ENCODE measurements around the gene LCN1.
"Not testable (repeated sequence)": the region's sequence is repeated elsewhere in the genome, so short reads cannot be mapped to it uniquely, and the experiment has no call there.

The LCN1 gene

DNA sequence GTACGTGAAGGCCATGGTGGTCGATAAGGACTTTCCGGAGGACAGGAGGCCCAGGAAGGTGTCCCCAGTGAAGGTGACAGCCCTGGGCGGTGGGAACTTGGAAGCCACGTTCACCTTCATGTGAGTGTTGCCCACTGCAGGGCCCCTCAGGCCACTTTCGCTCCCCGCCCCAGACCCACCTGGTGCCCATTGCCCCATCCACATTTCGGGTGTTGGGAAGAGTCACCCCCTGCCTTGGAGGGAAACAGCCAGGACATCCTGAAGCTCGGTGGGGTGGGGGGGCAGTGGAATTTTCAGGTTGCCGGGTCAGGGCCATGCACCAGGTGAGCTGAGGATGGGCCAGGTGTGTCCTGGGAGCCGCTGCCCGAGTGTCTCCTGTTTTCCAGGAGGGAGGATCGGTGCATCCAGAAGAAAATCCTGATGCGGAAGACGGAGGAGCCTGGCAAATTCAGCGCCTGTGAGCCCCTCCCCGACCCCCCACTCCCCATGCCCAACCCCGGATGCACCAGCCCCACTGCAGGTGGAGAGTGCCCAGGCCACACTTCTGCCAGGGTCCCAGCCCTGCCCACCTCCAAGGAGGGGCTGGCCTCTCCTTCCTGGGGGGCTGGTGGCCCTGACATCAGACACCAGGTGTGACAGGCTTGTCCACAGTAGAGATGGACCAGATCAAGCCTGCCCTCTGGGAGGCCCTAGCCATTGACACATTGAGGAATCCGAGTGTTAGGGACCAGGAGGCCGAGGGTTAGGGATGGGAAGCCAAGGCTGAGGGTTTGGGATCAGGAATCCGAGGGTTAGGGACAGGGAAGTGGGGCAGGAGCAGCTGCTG lies 25.8 kb downstream of the LCN1 start:
- DNase-seq (ENCODE audit: low spot score), result not testable (repeated sequence)

DNA sequence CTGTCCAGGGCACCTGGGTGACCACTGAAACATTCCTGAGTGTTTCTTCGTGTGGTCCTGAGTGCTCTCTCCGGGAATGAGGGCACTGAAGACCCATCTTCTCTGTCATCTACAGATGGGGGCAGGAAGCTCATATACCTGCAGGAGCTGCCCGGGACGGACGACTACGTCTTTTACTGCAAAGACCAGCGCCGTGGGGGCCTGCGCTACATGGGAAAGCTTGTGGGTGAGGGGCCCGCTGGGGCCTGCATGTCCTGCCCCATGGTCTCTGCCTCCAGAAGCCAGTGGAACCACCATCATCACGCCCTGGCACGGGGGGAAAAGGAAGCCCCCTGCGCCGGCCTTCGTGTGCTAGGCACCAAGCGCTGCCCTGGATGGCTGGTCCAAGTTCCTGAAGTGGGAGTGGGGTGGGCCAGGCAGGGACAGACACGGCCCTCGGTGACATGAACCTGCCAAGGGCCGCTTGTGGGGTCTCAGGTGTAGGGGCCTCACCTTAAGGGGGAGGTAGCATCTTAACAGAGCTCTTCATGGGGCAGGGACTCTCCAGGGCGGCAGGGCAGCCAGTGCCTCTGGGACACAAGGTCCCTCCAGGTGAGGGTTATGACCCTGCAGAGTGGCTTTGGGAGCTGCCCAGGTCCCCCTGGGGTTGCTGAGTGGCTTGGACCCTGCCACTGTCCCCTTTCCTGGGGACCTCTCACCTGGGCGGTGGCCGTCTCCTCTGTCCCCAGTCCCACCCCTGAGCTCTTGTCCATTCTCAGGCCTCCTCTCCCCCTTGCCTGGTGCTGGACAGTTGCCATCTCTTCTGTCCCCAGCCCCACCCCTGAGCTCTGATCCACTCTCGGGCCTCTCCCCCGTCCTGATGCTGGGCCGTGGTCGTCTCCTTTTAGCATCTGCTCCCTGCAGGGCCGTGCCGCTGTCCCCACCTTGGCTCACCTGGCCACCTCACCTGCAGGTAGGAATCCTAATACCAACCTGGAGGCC lies 26.8 kb downstream of the LCN1 start:
- no peak for DNase-seq (ENCODE audit: low spot score)

DNA sequence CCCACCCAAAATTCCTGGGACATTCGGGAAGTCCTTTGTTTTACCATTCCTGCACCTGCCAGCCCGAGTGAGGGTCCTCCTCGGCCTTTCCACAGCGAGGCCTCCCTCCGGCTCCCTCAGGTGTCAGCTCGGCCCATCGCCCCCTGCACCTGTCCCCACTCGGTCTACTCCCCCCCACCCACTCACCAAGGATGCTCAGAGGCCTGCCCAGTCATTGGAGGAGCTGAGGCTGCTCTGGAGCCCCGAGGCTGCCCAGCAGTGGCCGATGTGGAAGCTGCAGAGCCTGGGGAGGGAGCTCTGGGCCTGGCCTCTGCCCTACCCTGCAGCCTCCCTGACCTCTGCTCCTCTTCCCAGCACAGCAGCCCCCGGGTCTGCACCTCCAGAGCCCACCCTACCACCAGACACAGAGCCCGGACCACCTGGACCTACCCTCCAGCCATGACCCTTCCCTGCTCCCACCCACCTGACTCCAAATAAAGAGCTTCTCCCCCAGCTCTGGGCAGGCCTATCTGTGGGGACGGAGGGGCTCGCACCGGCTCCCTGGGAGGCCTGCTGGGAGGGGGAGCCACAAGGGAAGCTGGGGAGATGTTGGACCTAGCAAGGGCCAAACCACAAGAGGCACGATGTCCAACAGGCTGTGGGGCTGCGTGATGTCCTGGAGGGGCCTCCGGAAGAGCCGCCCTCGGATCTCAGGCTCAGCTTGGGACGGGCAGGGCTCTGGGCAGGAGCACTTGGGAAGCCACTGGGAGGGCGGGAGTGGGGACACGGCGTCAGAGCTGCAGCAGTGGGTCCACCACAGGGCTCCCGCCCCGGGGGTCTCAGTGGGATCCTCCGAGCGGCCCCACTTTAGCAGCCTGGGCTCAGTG lies 28.5 kb downstream of the LCN1 start:
- DNase-seq (ENCODE audit: low spot score), result not testable (repeated sequence)

DNA sequence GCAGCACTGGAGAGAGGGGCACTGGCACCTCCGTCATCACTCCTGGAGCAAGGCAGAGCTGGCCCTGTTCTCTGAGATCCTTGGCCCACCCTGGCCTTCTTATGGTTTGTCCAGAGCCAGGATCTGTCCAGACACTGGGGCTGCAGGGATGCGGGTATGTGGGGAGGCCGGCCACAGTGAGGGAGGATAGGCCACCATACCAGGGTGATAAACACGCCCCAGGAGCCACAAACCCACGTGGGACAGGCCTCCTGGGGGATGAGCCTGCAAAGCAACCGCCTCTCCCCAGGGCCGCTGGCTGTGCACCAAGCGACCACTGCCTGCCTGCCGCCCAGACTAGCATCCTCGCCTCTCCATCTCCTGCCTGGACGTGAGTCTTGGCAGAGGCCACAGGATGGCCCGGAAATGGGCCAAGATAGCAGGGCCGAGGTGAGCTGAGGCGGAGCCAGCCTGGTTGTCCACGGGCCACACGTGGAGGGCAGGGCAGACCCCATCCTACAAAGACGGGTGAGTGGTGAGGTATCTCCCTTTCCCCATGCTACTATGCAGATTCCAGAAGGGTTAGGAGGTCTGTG lies 29.2 kb downstream of the LCN1 start:
- no peak for DNase-seq (ENCODE audit: low spot score)

DNA sequence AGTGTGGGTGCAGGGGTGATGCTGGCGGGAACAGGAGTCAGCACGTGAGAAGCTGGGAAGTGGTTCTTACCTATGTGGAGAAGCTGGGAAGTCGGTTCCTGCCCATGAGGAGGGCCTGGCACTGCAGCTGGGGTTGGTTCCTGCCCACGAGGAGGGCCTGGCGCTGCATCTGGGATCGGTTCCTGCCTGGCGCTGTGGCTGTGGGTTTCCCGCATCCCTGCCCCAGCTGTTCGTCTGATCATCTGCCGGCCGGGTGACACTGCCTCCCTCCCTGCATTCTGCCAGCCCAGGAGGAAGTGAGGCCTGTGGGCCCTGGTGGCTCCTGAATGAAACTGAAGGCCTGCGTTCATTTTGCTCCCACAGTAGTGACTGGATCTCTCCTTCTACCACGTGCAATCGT lies 29.8 kb downstream of the LCN1 start:
- no peak for DNase-seq (ENCODE audit: low spot score)

DNA sequence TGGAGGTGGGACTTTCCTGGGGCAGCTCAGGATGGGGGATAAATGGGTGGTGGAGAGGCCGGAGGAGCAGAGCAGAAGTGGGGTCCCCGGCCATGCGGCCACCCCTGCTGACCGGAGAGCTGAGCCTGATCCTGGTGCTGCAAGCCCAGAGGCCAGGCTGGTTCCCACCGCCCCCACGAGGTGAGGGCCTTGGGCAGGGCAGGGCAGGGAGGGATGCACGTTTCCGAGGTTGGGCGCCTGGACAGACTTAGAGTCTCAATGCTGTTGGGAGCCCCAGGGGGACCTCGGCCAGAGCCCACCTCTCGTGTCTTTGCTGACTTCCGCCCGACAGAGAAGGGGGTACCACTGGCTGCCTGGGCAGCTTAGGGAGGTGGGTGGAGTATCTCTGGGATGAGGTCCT lies 30.2 kb downstream of the LCN1 start:
- no peak for DNase-seq (ENCODE audit: low spot score)

DNA sequence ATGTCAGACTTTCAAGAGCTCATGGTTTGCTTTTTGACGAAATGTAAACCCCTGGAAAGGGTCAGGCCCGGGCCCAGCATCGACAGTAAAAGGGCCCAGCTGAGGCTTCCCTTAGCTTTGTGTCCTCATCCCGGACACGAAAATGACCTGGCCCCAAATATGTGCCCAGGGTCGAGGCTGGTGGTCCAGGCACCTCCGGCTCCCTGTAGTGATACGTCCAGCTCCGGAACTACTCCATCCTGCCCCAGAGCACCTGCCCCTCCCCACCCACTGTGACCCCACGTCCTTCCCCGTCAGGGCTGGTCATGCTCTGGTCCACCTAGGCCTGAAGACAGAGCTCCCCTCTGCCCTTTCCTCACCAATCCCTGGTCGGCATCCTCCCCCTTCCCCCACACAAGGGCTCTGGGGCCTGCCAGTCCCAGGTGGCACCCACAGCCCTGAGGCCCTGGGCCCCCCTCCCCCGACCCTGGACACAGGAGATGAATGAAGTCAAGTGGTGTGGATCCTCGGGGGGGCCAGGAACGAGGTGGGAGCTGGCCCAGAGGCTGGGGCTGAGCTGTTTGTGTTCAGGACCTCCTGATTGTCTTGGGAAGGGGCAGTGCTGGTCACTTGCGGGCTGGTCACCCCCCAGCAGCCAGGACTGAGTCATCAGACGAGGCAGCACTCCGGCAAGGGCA lies 30.9 kb downstream of the LCN1 start:
- no peak for DNase-seq (ENCODE audit: low spot score)

- DNase-seq (ENCODE audit: low spot score), result no peak
These were observed 31.5 kb downstream of the LCN1 start for GRCh38 chr9:135552698-135553171.

GRCh38 chr9:135554718-135555117 lies 33.5 kb downstream of the LCN1 start:
- no peak for DNase-seq (ENCODE audit: low spot score)

- DNase-seq (ENCODE audit: low spot score), result no peak
These were observed 34.0 kb downstream of the LCN1 start for GRCh38 chr9:135555203-135555602.

DNA sequence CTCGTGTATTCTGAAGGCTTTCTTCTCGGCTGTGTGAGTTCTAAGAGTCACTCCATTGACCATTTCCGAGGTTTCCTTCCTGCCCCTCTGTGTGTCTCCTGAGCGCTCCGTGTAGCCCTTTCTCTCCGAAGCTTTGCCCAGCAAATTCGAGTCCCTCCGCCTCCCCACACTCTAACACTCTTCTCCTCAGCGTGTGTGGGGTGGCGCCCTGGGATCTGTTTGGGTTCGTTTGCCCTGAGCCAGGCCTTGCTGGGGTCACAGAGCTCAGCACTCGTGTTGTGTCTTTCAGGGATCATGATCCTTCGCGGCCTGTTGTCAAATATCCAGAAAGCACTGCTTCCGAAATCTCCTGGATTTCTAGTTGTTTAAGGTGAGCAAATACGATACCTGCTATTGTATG lies 34.7 kb downstream of the LCN1 start:
- no peak for DNase-seq (ENCODE audit: low spot score)

GRCh38 chr9:135559606-135560005 lies 38.4 kb downstream of the LCN1 start:
- DNase-seq (ENCODE audit: low spot score), result no peak

- peak; percentile 11 for DNase-seq (ENCODE audit: low spot score)
These were observed 40.4 kb downstream of the LCN1 start, which contains the start of gene PAEP for GRCh38 chr9:135561391-135562234. Gene PAEP (plus strand): TSS chr9:135561756.

DNA sequence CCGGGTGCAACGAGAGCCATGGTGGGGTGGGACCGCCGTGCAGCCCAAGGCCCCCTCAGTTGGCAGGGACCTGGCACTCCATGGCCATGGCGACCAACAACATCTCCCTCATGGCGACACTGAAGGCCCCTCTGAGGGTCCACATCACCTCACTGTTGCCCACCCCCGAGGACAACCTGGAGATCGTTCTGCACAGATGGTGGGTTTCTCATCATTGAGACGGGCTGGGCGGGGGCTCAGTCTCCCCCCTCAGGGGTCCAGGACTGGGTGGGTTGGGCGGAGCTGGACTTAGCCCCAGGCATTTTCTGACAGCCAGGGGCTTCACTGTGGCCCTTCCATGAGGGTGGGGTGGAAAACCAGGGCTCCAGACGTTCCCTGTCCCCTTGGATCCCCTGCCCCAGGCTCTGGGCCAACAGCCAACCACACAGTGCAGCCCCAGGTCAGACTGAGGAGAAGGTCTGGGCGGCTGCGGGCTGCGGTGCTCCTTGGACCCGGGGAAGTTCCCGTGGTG lies 41.0 kb downstream of the LCN1 start:
- no peak for DNase-seq (ENCODE audit: low spot score)

DNA sequence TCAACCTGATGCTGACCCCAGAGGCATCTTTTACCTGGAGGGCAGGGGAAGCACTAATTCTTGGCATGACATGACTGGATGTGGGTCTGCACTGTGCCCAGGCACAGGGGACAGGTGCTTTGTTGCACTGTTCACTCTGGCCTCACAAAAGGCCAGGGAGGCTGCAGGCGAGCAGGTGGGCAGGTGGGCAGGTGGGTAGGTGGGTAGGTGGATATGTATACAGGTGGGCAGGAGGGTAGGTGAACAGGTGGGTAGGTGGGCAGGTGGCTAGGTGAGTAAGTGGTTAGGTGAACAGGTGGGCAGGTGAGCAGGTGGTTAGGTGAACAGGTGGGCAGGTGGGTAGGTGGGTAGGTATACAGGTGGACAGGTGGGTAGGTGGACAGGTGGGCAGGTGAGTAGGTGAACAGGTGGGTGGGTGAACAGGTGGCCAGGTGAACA lies 41.8 kb downstream of the LCN1 start:
- no peak for DNase-seq (ENCODE audit: low spot score)

GRCh38 chr9:135563858-135564257 lies 42.6 kb downstream of the LCN1 start:
- no peak for DNase-seq (ENCODE audit: low spot score)

GRCh38 chr9:135565141-135565628 lies 43.9 kb downstream of the LCN1 start:
- no peak for DNase-seq (ENCODE audit: low spot score)

DNA sequence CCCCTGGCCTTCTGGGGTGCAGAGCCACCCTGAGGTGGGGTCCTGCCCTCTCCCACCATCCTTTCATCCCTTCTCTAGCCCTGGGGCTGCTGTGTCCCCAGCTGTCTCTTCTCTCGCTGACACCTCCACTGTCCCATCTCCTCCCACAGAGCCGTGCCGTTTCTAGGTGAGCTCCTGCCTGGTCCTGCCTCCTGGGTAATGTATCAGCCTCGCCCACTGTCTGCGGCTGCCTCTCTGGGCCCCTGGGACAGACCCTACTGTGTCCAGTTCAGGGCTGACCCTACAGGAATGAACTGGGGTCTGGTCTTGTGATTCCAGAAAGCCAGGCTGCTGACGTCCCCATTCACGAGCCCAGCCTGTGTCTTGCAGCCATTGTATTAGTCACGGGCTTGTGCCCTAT lies 44.4 kb downstream of the LCN1 start:
- no peak for DNase-seq (ENCODE audit: low spot score)

- no peak for DNase-seq (ENCODE audit: low spot score)
These were observed 45.3 kb downstream of the LCN1 start for GRCh38 chr9:135566552-135566951.

Measured in AG20443 (cell line).